ENCODE measurements around the gene CLEC16A. TPM values are rescaled to one million over a fixed set of nuclear protein-coding genes. Genes with fewer than 3 reads are reported as not detected.

The CLEC16A gene
- total RNA-seq, 1 donor from 2014 or later: 7.8 TPM

- DNase-seq (ENCODE audit: low spot score): no peak
- Histone ChIP-seq H3K27ac (no peak overlapping the region), H3F3A (ENCODE audit: low read depth) (no peaks in the 10 kb centered on the region), H3K4me1 (no peaks in the 10 kb centered on the region), H3K79me2 (ENCODE audit: low read depth) (no peaks in the 10 kb centered on the region), H3K36me3 (no peaks in the 10 kb centered on the region), H4K20me1 (ENCODE audit: low read depth) (no peaks in the 10 kb centered on the region), H3K9me3 (ENCODE audit: low read depth) (no peaks in the 10 kb centered on the region), H3K4me3 (no peak overlapping the region), H3K9ac (no peak overlapping the region), H3K27me3 (no peaks in the 10 kb centered on the region), H3K4me2 (no peak overlapping the region), H2AFZ (replicated peaks) (no peak overlapping the region)
- Mint-ChIP-seq H3K27me3 (ENCODE audit: insufficient read depth, low read depth) (no peaks in the 10 kb centered on the region), H3K36me3 (peaks cover 4% of the 10 kb centered on the region), H3K4me3 (no peak overlapping the region), H3K9me3 (no peaks in the 10 kb centered on the region), H3K4me1 (peaks cover 7% of the 10 kb centered on the region), H3K27ac (peak overlapping the region; percentile 26)
- TF ChIP-seq CTCF (IDR thresholded peaks at IDR 0.05) (no peak), EZH2 (IDR thresholded peaks at IDR 0.05) (no peak), EZH2phosphoT487 (IDR thresholded peaks at IDR 0.05) (no peak)
These were observed 102.7 kb downstream of the CLEC16A start for GRCh38 chr16:11047057-11047456.

GRCh38 chr16:11047939-11048800, 103.8 kb downstream of the CLEC16A start:
- no peaks in the 10 kb centered on the region for H3K27me3 ChIP-seq
- Mint-ChIP-seq H3K4me3 (no peak overlapping the region), H3K27ac (peak overlapping the region; percentile 60)

GRCh38 chr16:11049396-11050059, 105.2 kb downstream of the CLEC16A start:
- no peak overlapping the region for H2AFZ ChIP-seq (replicated peaks)
- H4K20me1 ChIP-seq (ENCODE audit: low read depth): no peaks in the 10 kb centered on the region
- no peaks in the 10 kb centered on the region for H3K4me1 ChIP-seq
- no peak overlapping the region for H3K9ac ChIP-seq
- Mint-ChIP-seq H3K9me3 (no peaks in the 10 kb centered on the region), H3K4me3 (no peak overlapping the region), H3K27me3 (ENCODE audit: insufficient read depth, low read depth) (no peaks in the 10 kb centered on the region), H3K27ac (no peak overlapping the region), H3K4me1 (peaks cover 7% of the 10 kb centered on the region), H3K36me3 (peaks cover 5% of the 10 kb centered on the region)
- no peak for TF ChIP-seq CTCF (IDR thresholded peaks at IDR 0.05)
- TF ChIP-seq EZH2phosphoT487 (IDR thresholded peaks at IDR 0.05): no peak
- TF ChIP-seq EZH2 (IDR thresholded peaks at IDR 0.05): no peak
- DNase-seq (ENCODE audit: low spot score): peak; percentile 45
- no peak overlapping the region for H3K4me2 ChIP-seq
- H3K4me3 ChIP-seq: no peak overlapping the region
- no peaks in the 10 kb centered on the region for H3K27me3 ChIP-seq
- no peak overlapping the region for H3K27ac ChIP-seq
- no peaks in the 10 kb centered on the region for H3K36me3 ChIP-seq
- H3K9me3 ChIP-seq (ENCODE audit: low read depth): no peaks in the 10 kb centered on the region
- H3K79me2 ChIP-seq (ENCODE audit: low read depth): no peaks in the 10 kb centered on the region
- no peaks in the 10 kb centered on the region for H3F3A ChIP-seq (ENCODE audit: low read depth)

More at GRCh38 chr16:11047939-11048800, 103.8 kb downstream of the CLEC16A start:
- TF ChIP-seq EZH2phosphoT487 (IDR thresholded peaks at IDR 0.05) (no peak), CTCF (IDR thresholded peaks at IDR 0.05) (no peak), EZH2 (IDR thresholded peaks at IDR 0.05) (no peak)
- no peaks in the 10 kb centered on the region for H3K36me3 ChIP-seq
- peaks cover 7% of the 10 kb centered on the region for H3K36me3 Mint-ChIP-seq
- H3K9me3 ChIP-seq (ENCODE audit: low read depth): no peaks in the 10 kb centered on the region
- H3K27me3 Mint-ChIP-seq (ENCODE audit: insufficient read depth, low read depth): no peaks in the 10 kb centered on the region
- H3K9ac ChIP-seq: no peak overlapping the region
- H3K79me2 ChIP-seq (ENCODE audit: low read depth): no peaks in the 10 kb centered on the region
- no peaks in the 10 kb centered on the region for H3K4me1 ChIP-seq
- no peak overlapping the region for H3K27ac ChIP-seq
- H2AFZ ChIP-seq (replicated peaks): no peak overlapping the region
- H3K4me1 Mint-ChIP-seq: peaks cover 7% of the 10 kb centered on the region
- no peaks in the 10 kb centered on the region for H3F3A ChIP-seq (ENCODE audit: low read depth)
- H3K4me2 ChIP-seq: no peak overlapping the region
- no peaks in the 10 kb centered on the region for H3K9me3 Mint-ChIP-seq
- DNase-seq (ENCODE audit: low spot score): no peak
- H3K4me3 ChIP-seq: no peak overlapping the region
- H4K20me1 ChIP-seq (ENCODE audit: low read depth): no peaks in the 10 kb centered on the region
